Neutrophil (primary cell): ENCODE data around the gene FHOD3.

Experiments
- H3K27ac ChIP-seq: fragments of 200-600 bp; sonication (generic); 2 replicates; pipeline ENCODE4 v1.5.1; 2016; ENCODE audit warnings: mild to moderate bottlenecking, moderate library complexity
- H3K27me3 ChIP-seq: fragments of 200-600 bp; sonication (generic); 2 replicates; pipeline ENCODE4 v1.6.0; 2016; ENCODE audit warnings: mild to moderate bottlenecking
- H3K36me3 ChIP-seq: fragments of 200-600 bp; sonication (generic); 2 replicates; pipeline ENCODE4 v1.5.1; 2017
- H3K4me1 ChIP-seq, 2 experiments: fragments of 200-600 bp in 1 of 2; sonication (generic) in 1 of 2; 1 replicate in 1 of 2; 2 replicates in 1 of 2; pipeline versions ENCODE4 v1.5.1 to v1.6.1; 2013 to 2016; ENCODE audit warnings: low read depth in 1 of 2, low read length in 1 of 2, mild to moderate bottlenecking in 1 of 2, moderate library complexity in 1 of 2; ENCODE audit not compliant: control insufficient read depth in 1 of 2, insufficient read depth in 1 of 2
- H3K4me3 ChIP-seq, 2 experiments: fragments of 200-600 bp in 1 of 2; sonication (generic) in 1 of 2; 1 replicate in 1 of 2; 2 replicates in 1 of 2; pipeline ENCODE4 v1.5.1; 2013 to 2016; ENCODE audit warnings: low read depth in 1 of 2, low read length in 1 of 2, mild to moderate bottlenecking in 1 of 2, moderate library complexity in 1 of 2
- H3K9me3 ChIP-seq: fragments of 200-600 bp; sonication (generic); 2 replicates; pipeline ENCODE4 v1.5.1; 2016
- CTCF ChIP-seq: fragments of 200-600 bp; sonication (generic); IDR thresholded peaks from 2 replicates; pipeline ENCODE4 v1.5.1; 2016; ENCODE audit warnings: antibody characterized with exemption

Gene FHOD3

GRCh38 chr18:36610661-36611060 lies 313.1 kb downstream of the FHOD3 start:
- H3K4me1 ChIP-seq = no peaks in the 10 kb centered on the region
- H3K27me3 ChIP-seq = no peaks in the 10 kb centered on the region
- no peaks in the 10 kb centered on the region for H3K9me3 ChIP-seq
- no peaks in the 10 kb centered on the region for H3K36me3 ChIP-seq
- H3K27ac ChIP-seq = no peak overlapping the region
- no peak for TF ChIP-seq CTCF
- H3K4me3 ChIP-seq = no peak overlapping the region

DNA sequence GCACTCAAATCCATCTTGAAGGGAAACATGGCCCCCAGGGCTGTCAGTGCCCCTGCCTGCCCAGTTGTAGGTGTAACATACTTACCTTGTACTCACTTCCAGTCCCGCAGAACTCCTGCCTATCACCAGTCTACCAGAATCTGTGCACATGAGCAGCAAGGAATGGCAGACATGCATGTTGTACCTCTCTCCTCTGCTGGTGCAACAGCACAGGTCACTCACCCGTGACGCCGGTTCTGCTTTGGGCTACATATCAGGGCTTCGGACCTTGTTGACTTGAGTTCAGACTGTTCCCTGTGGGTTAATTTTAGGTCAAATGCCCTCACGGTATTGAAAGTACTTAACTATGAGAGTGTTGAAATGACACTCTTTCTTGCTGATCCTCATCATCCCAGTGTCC lies 315.6 kb downstream of the FHOD3 start:
- no peak for TF ChIP-seq CTCF
- Histone ChIP-seq H3K9me3 (no peaks in the 10 kb centered on the region), H3K27ac (no peak overlapping the region), H3K36me3 (no peaks in the 10 kb centered on the region), H3K4me3 (no peak overlapping the region), H3K4me1 (no peaks in the 10 kb centered on the region), H3K27me3 (no peaks in the 10 kb centered on the region)

- H3K9me3 ChIP-seq = no peaks in the 10 kb centered on the region
- no peak for TF ChIP-seq CTCF
- H3K4me1 ChIP-seq = no peaks in the 10 kb centered on the region
- no peaks in the 10 kb centered on the region for H3K27me3 ChIP-seq
- H3K27ac ChIP-seq = no peak overlapping the region
- H3K4me3 ChIP-seq = no peak overlapping the region
- H3K36me3 ChIP-seq = no peaks in the 10 kb centered on the region
These were observed 316.3 kb downstream of the FHOD3 start for GRCh38 chr18:36613810-36614209.

GRCh38 chr18:36620788-36621187 lies 323.3 kb downstream of the FHOD3 start:
- Histone ChIP-seq H3K36me3 (no peaks in the 10 kb centered on the region), H3K9me3 (no peaks in the 10 kb centered on the region), H3K4me3 (no peak overlapping the region), H3K4me1 (no peaks in the 10 kb centered on the region), H3K27ac (no peak overlapping the region), H3K27me3 (no peaks in the 10 kb centered on the region)
- TF ChIP-seq CTCF = no peak

- Histone ChIP-seq H3K4me3 (no peak overlapping the region), H3K9me3 (no peaks in the 10 kb centered on the region), H3K27me3 (no peaks in the 10 kb centered on the region), H3K4me1 (no peaks in the 10 kb centered on the region), H3K36me3 (no peaks in the 10 kb centered on the region), H3K27ac (no peak overlapping the region)
- TF ChIP-seq CTCF = no peak
These were observed 325.1 kb downstream of the FHOD3 start for GRCh38 chr18:36622610-36623009.

- Histone ChIP-seq H3K9me3 (no peaks in the 10 kb centered on the region), H3K27ac (no peak overlapping the region), H3K36me3 (no peaks in the 10 kb centered on the region), H3K4me1 (no peaks in the 10 kb centered on the region), H3K27me3 (no peaks in the 10 kb centered on the region), H3K4me3 (no peak overlapping the region)
- no peak for TF ChIP-seq CTCF
These were observed 325.6 kb downstream of the FHOD3 start for GRCh38 chr18:36623091-36623490.
